Measurements from ENCODE around the gene KCNH4.

DNA sequence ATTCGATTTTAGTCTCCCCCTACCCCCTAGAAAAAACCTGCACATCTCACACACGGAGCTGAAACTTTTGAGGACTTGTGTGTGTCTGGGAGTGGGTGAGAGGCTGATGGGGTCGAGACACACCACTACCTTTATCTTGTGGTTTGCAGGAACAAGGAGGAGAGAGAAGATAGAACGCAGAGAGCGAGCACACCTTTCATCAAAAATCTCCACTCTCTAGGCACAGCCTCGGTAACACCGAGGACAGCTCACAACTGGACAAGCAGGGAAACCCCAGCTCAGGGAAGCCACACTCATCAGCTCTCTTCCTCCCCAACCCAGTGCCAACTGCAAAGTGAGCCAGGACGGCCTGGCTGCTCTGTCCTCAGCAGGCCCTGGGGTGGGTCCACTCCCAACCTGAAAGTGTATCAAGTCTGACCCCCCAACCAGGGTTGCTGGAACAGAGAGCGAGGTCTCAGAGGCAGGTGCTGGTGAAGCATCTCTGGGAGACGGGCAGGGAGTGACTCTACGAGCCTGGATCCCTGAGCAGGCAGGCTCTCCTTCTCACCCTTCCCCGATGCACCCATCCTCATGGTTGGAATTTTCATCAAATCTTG is 18.6 kb upstream of the KCNH4 start:
- TF ChIP-seq POLR2AphosphoS5 (IDR thresholded peaks at IDR 0.05): no peak
- TF ChIP-seq, protein P1, sequence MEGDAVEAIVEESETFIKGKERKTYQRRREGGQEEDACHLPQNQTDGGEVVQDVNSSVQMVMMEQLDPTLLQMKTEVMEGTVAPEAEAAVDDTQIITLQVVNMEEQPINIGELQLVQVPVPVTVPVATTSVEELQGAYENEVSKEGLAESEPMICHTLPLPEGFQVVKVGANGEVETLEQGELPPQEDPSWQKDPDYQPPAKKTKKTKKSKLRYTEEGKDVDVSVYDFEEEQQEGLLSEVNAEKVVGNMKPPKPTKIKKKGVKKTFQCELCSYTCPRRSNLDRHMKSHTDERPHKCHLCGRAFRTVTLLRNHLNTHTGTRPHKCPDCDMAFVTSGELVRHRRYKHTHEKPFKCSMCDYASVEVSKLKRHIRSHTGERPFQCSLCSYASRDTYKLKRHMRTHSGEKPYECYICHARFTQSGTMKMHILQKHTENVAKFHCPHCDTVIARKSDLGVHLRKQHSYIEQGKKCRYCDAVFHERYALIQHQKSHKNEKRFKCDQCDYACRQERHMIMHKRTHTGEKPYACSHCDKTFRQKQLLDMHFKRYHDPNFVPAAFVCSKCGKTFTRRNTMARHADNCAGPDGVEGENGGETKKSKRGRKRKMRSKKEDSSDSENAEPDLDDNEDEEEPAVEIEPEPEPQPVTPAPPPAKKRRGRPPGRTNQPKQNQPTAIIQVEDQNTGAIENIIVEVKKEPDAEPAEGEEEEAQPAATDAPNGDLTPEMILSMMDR (IDR thresholded peaks at IDR 0.05): no peak
- TF ChIP-seq POLR2A (IDR thresholded peaks at IDR 0.05): no peak

All from transverse colon (tissue), 4 donors.